Measurements from ENCODE around the gene TMC4.

DNA sequence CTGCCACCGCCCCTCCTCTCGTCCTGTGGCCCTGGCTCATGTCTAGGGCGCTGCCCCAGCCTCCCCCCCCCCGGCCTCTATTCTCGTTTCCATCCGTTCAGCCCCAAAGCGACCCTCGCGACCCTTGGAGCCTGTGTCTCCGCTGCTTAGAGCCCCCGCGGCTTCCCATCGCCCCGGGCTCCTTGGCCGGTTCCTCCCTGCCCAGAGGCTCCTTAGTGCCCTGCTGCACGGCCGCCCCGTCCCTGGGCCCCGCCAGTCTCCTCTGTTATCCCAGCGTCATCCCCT, 44.6 kb downstream of the TMC4 start:
- TF ChIP-seq, protein P1, sequence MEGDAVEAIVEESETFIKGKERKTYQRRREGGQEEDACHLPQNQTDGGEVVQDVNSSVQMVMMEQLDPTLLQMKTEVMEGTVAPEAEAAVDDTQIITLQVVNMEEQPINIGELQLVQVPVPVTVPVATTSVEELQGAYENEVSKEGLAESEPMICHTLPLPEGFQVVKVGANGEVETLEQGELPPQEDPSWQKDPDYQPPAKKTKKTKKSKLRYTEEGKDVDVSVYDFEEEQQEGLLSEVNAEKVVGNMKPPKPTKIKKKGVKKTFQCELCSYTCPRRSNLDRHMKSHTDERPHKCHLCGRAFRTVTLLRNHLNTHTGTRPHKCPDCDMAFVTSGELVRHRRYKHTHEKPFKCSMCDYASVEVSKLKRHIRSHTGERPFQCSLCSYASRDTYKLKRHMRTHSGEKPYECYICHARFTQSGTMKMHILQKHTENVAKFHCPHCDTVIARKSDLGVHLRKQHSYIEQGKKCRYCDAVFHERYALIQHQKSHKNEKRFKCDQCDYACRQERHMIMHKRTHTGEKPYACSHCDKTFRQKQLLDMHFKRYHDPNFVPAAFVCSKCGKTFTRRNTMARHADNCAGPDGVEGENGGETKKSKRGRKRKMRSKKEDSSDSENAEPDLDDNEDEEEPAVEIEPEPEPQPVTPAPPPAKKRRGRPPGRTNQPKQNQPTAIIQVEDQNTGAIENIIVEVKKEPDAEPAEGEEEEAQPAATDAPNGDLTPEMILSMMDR (conservative IDR thresholded peaks at IDR 0.05 in 1 of 2, IDR thresholded peaks at IDR 0.05 in 1 of 2; ENCODE audit: low read depth in 1 of 2, low read length in 2 of 2): no peak
- TF ChIP-seq EZH2 (IDR thresholded peaks at IDR 0.05; ENCODE audit: low read length, missing control alignments): no peak
